Neuronal stem cell (in vitro differentiated cells): ENCODE measurements around the gene MBLAC1.

Source experiments
- DNase-seq: peaks from one replicate; pipeline ENCODE4 v3.0.0-alpha.2; 2013; ENCODE audit warnings: low spot score
- H2AFZ ChIP-seq: one replicate; pipeline ENCODE4 v1.6.1; 2013; ENCODE audit warnings: mild to moderate bottlenecking, low read length, inconsistent platforms
- H2AK5ac ChIP-seq: 2 replicates; pipeline ENCODE4 v1.6.1; 2013; ENCODE audit warnings: low read depth, mild to moderate bottlenecking, inconsistent platforms, low read length, moderate library complexity, mixed read lengths
- H2BK120ac ChIP-seq: 2 replicates; pipeline ENCODE4 v1.6.1; 2013; ENCODE audit warnings: low read depth, mild to moderate bottlenecking, inconsistent platforms, low read length, moderate library complexity, mixed read lengths
- H2BK12ac ChIP-seq: one replicate; pipeline ENCODE4 v1.6.1; 2013; ENCODE audit warnings: low read length, inconsistent platforms
- H2BK15ac ChIP-seq: 2 replicates; pipeline ENCODE4 v1.6.1; 2013; ENCODE audit warnings: mild to moderate bottlenecking, low read length, inconsistent platforms, mixed read lengths
- H2BK5ac ChIP-seq: one replicate; pipeline ENCODE4 v1.6.1; 2013; ENCODE audit warnings: inconsistent platforms, mild to moderate bottlenecking, low read length, moderate library complexity
- H3K14ac ChIP-seq: one replicate; pipeline ENCODE4 v1.6.1; 2013; ENCODE audit warnings: low read length, inconsistent platforms
- H3K18ac ChIP-seq: 2 replicates; pipeline ENCODE4 v1.6.1; 2013; ENCODE audit warnings: low read length, inconsistent platforms
- H3K23ac ChIP-seq: 2 replicates; pipeline ENCODE4 v1.6.1; 2013; ENCODE audit warnings: low read depth, mild to moderate bottlenecking, mixed read lengths, low read length, inconsistent platforms; ENCODE audit not compliant: poor library complexity
- H3K27ac ChIP-seq: replicated peaks from 3 replicates; pipeline ENCODE4 v1.5.1; 2013; ENCODE audit warnings: low read length, inconsistent platforms
- H3K27me3 ChIP-seq, 3 experiments: 2 replicates each; pipeline ENCODE4 v1.6.1; 2013; ENCODE audit warnings: low read length in 3 of 3, mild to moderate bottlenecking in 2 of 3, inconsistent platforms in 1 of 3, low read depth in 1 of 3, mixed read lengths in 1 of 3, moderate library complexity in 1 of 3; ENCODE audit not compliant: control insufficient read depth in 3 of 3, insufficient read depth in 3 of 3
- H3K36me3 ChIP-seq, 2 donors: replicated peaks in 1 of 2; 2 replicates each; pipeline ENCODE4 v1.6.1; 2013; ENCODE audit warnings: low read length in 2 of 2; ENCODE audit not compliant: control insufficient read depth in 2 of 2, insufficient read depth in 2 of 2
- H3K4ac ChIP-seq: 2 replicates; pipeline ENCODE4 v1.6.1; 2013; ENCODE audit warnings: inconsistent platforms, mild to moderate bottlenecking, low read length, moderate library complexity
- H3K4me1 ChIP-seq, 2 donors: 1 replicate in 1 of 2; 2 replicates in 1 of 2; pipeline ENCODE4 v1.6.1; 2013; ENCODE audit warnings: low read length in 2 of 2, low read depth in 1 of 2; ENCODE audit not compliant: control insufficient read depth in 2 of 2, insufficient read depth in 1 of 2
- H3K4me2 ChIP-seq: one replicate; pipeline ENCODE4 v1.6.1; 2013; ENCODE audit warnings: mild to moderate bottlenecking, low read length, inconsistent platforms; ENCODE audit not compliant: insufficient read depth, poor library complexity, severe bottlenecking
- H3K4me3 ChIP-seq, 2 donors: 2 replicates each; pipeline ENCODE4 v1.5.1; 2013; ENCODE audit warnings: low read length in 2 of 2, mild to moderate bottlenecking in 2 of 2, inconsistent platforms in 1 of 2, moderate library complexity in 1 of 2
- H3K79me1 ChIP-seq: one replicate; pipeline ENCODE4 v1.6.1; 2013; ENCODE audit warnings: low read depth, mild to moderate bottlenecking, inconsistent platforms, low read length, moderate library complexity
- H3K9ac ChIP-seq: one replicate; pipeline ENCODE4 v1.6.1; 2013; ENCODE audit warnings: mild to moderate bottlenecking, low read depth, low read length, inconsistent platforms; ENCODE audit not compliant: poor library complexity
- H3K9me3 ChIP-seq, 2 donors: replicated peaks in 1 of 2; 2 replicates each; pipeline versions ENCODE3 to v1.6.1; 2013; ENCODE audit warnings: low read length in 2 of 2, mild to moderate bottlenecking in 2 of 2, inconsistent platforms in 1 of 2, low read depth in 1 of 2, mixed read lengths in 1 of 2, moderate library complexity in 1 of 2; ENCODE audit not compliant: control insufficient read depth in 2 of 2, insufficient read depth in 1 of 2
- H4K8ac ChIP-seq: one replicate; pipeline ENCODE4 v1.6.1; 2013; ENCODE audit warnings: low read depth, mild to moderate bottlenecking, inconsistent platforms, low read length, moderate library complexity
- H4K91ac ChIP-seq: one replicate; pipeline ENCODE4 v1.6.1; 2013; ENCODE audit warnings: low read length, low read depth, mild to moderate bottlenecking, inconsistent platforms; ENCODE audit not compliant: poor library complexity
- WGBS, 2 donors: extraction: QIAGEN DNeasy Blood & Tissue Kit; methylation state at CpG; one replicate each; pipeline ENCODE4 v1.1.7; 2013; ENCODE audit warnings: missing lambda C conversion rate in 2 of 2, mixed read lengths in 1 of 2; ENCODE audit not compliant: insufficient read length in 2 of 2, insufficient replicate concordance in 1 of 2; ENCODE audit errors: extremely low coverage in 2 of 2; 5-methylcytosine and 5-hydroxymethylcytosine counted together

Gene MBLAC1

DNA sequence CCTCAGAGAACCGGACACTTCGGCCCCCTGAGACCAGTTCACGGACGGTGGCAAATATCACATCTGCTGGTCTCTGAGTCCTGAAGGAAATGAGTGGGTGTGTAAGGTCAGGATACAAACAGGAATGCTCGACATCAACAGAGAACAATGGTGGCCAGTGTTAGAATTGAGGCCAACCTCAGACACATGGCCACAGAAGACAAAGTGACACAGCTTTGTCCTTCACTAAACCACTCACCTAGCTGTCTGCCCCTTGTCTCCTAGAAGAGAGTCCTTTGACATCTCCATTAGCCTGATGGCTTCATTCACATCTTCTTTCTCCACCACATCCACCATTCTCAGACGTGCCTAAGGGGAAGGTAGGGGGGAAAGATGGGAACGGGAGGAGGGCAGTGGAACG lies 33.7 kb upstream of the MBLAC1 start:
- Histone ChIP-seq H2BK5ac (no peak overlapping the region), H3K23ac (no peak overlapping the region), H3K18ac (no peak overlapping the region), H3K9me3 (no peaks in the 10 kb centered on the region), H4K8ac (no peak overlapping the region), H3K4me3 (no peak overlapping the region), H4K91ac (no peak overlapping the region), H3K4me1 (peaks cover 0 to 5% of the 10 kb centered on the region in 2 donors), H2BK15ac (no peak overlapping the region), H2BK12ac (no peak overlapping the region), H3K27ac (peak overlapping the region; percentile 27), H3K27me3 (no peaks in the 10 kb centered on the region), H3K14ac (no peak overlapping the region), H3K79me1 (peaks cover 7% of the 10 kb centered on the region), H3K9ac (no peak overlapping the region), H2AK5ac (no peak overlapping the region), H2BK120ac (no peak overlapping the region), H3K36me3 (peaks cover 65 to 79% of the 10 kb centered on the region in 2 donors), H2AFZ (no peak overlapping the region), H3K4ac (no peak overlapping the region), H3K4me2 (no peak overlapping the region)
- no CpG with 5 or more reads among the region's 8 CpGs for WGBS, 2 donors
- DNase-seq: no peak

DNA sequence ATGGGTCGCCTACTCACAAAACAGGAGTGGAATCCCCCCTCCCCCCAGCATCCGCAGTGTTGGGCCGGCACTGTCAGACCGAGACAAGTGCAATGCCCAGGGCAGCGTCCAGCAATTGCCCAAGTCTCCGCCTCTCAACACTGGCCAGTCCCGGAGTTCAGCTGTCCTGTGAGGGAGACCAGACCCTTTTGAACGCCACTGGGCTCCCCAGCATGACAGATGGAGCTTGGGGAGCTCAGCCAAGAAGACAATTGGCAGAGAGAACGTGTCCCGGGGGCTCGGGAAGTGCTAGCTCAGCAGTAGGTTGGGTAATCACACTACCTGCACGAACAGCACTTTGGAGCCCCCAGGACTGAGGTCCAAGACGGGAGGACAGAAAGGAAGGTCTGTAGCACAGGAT lies 33.3 kb upstream of the MBLAC1 start:
- Histone ChIP-seq H3K4me2 (no peak overlapping the region), H4K8ac (peak overlapping the region; percentile 68), H2BK120ac (no peak overlapping the region), H2BK5ac (no peak overlapping the region), H3K9ac (no peak overlapping the region), H2AFZ (no peak overlapping the region), H4K91ac (no peak overlapping the region), H3K27ac (no peak overlapping the region), H3K23ac (peak overlapping the region; percentile 87), H2BK12ac (no peak overlapping the region), H2BK15ac (no peak overlapping the region), H3K18ac (no peak overlapping the region), H3K36me3 (peaks cover 69 to 84% of the 10 kb centered on the region in 2 donors), H3K27me3 (no peaks in the 10 kb centered on the region), H3K4ac (no peak overlapping the region), H3K14ac (no peak overlapping the region), H3K79me1 (peaks cover 9% of the 10 kb centered on the region), H3K9me3 (no peaks in the 10 kb centered on the region), H3K4me3 (no peak overlapping the region), H3K4me1 (peaks cover 0 to 3% of the 10 kb centered on the region in 2 donors), H2AK5ac (no peak overlapping the region)
- DNase-seq: no peak
- no CpG with 5 or more reads among the region's 13 CpGs for WGBS, 2 donors

DNA sequence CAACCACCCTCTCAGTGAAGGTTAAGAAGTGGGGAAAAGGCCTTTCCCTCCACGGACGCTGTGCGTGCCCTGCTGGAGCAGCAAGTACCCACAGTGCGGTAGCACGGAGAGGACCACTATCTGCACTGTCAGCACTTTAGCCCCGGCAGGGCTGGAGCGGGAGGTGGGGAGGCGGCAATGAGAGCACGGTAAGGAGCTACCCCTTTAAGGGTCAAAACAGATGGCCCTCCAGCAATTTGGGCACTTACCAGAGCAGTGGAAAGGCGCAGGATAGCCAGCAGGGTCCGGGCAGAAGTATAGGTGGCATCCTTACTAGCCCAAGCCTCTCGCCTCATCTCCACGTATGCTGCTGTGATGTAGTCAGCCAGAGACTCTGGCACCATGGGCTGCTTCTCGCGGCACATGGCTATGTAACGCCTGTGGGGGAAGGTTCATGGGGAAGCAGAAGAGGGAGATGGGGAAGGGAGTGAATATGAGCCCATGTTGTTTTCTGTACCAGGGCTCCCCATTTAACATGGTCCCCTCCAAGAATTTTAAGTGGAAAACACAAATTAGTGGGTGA lies 32.8 kb upstream of the MBLAC1 start:
- peaks cover 9% of the 10 kb centered on the region for H3K79me1 ChIP-seq

DNA sequence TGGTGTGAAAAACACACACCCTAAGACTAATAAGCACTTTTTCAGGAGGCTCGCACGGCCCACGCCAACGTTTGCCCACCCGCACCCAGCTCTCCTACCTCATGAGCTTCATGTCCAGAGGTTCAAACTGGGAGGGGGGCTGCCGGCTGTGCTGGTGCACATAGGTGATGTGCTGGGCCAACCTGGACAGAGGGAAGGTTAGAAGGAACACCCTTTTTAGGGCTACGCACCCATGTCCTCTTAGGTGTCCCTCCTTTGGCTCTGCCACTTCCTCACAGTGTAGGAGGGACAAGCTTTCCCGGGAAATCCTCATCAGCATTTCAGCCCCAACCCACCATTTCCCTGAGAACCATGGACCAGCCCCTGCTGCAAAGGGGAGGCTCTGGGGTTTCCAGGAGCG lies 31.5 kb upstream of the MBLAC1 start:
- Histone ChIP-seq H3K23ac (no peak overlapping the region), H2AK5ac (no peak overlapping the region), H4K8ac (no peak overlapping the region), H3K4ac (no peak overlapping the region), H3K27ac (no peak overlapping the region), H3K4me3 (no peak overlapping the region), H3K18ac (no peak overlapping the region), H3K27me3 (no peaks in the 10 kb centered on the region), H3K4me2 (no peak overlapping the region), H2BK120ac (no peak overlapping the region), H2BK15ac (no peak overlapping the region), H3K9me3 (no peaks in the 10 kb centered on the region), H3K4me1 (peaks cover 6 to 9% of the 10 kb centered on the region in 2 donors), H2BK12ac (no peak overlapping the region), H2AFZ (no peak overlapping the region), H3K9ac (no peak overlapping the region), H3K79me1 (peaks cover 14% of the 10 kb centered on the region), H3K14ac (no peak overlapping the region), H4K91ac (no peak overlapping the region), H2BK5ac (no peak overlapping the region), H3K36me3 (peaks cover 82 to 99% of the 10 kb centered on the region in 2 donors)
- WGBS, 2 donors: no CpG with 5 or more reads among the region's 9 CpGs
- DNase-seq: no peak

More for the DNA sequence above, 32.8 kb upstream of the MBLAC1 start:
- H3K4me3 ChIP-seq: no peak overlapping the region
- H3K4me2 ChIP-seq: no peak overlapping the region
- no peak overlapping the region for H3K14ac ChIP-seq
- H2BK15ac ChIP-seq: no peak overlapping the region
- peaks cover 75 to 89% of the 10 kb centered on the region in 2 donors for H3K36me3 ChIP-seq
- H3K9me3 ChIP-seq: no peaks in the 10 kb centered on the region
- H4K91ac ChIP-seq: no peak overlapping the region
- H2AK5ac ChIP-seq: no peak overlapping the region
- no peak overlapping the region for H2BK12ac ChIP-seq
- H4K8ac ChIP-seq: peak overlapping the region; percentile 68
- H3K27me3 ChIP-seq: no peaks in the 10 kb centered on the region
- H3K4ac ChIP-seq: no peak overlapping the region
- WGBS, 2 donors: no CpG with 5 or more reads among the region's 16 CpGs
- no peak overlapping the region for H2BK120ac ChIP-seq
- H3K9ac ChIP-seq: no peak overlapping the region
- no peak overlapping the region for H2BK5ac ChIP-seq
- peak overlapping the region; percentile 87 for H3K23ac ChIP-seq
- H3K4me1 ChIP-seq: peaks cover 2 to 5% of the 10 kb centered on the region in 2 donors
- DNase-seq: no peak
- no peak overlapping the region for H3K27ac ChIP-seq
- H3K18ac ChIP-seq: no peak overlapping the region
- no peak overlapping the region for H2AFZ ChIP-seq
